Gastrocnemius medialis (tissue), 4 donors: ENCODE data around the gene CEP104. TPM values are rescaled to one million over a fixed set of nuclear protein-coding genes. Genes with fewer than 3 reads are reported as not detected.

ENCODE experiments used
- ATAC-seq, 2 donors: fragments of 150-250 bp; one replicate each; pipeline ENCODE4 v1.9.1; 2016
- DNase-seq, 2 donors: peaks; one replicate each; pipeline ENCODE4 v3.0.0-alpha.2; 2019
- H3K27ac ChIP-seq, 4 donors: fragments of 200-600 bp; sonication (generic); 1 replicate in 1 of 4; 2 replicates in 3 of 4; pipeline ENCODE4 v1.5.1; 2016 to 2018; ENCODE audit warnings: mild to moderate bottlenecking in 2 of 4, moderate library complexity in 1 of 4
- H3K27me3 ChIP-seq, 3 donors: fragments of 200-600 bp; sonication (generic) in 2 of 3; 1 replicate in 1 of 3; 2 replicates in 2 of 3; pipeline versions ENCODE4 v1.5.1 to v1.6.0; 2016 to 2019; ENCODE audit warnings: mild to moderate bottlenecking in 1 of 3, moderate library complexity in 1 of 3
- H3K36me3 ChIP-seq, 2 donors: fragments of 200-600 bp; sonication (generic) in 1 of 2; one replicate each; pipeline ENCODE4 v1.5.1; 2017 to 2018
- H3K4me1 ChIP-seq, 2 donors: fragments of 200-600 bp; sonication (generic) in 1 of 2; one replicate each; pipeline ENCODE4 v1.5.1; 2016 to 2017; ENCODE audit warnings: mild to moderate bottlenecking in 2 of 2
- H3K4me3 ChIP-seq, 4 donors: fragments of 200-600 bp; sonication (generic) in 3 of 4; 1 replicate in 1 of 4; 2 replicates in 3 of 4; pipeline ENCODE4 v1.5.1; 2016 to 2019; ENCODE audit warnings: mild to moderate bottlenecking in 2 of 4
- H3K9me3 ChIP-seq, 3 donors: fragments of 200-600 bp; sonication (generic) in 2 of 3; 1 replicate in 1 of 3; 2 replicates in 2 of 3; pipeline ENCODE4 v1.5.1; 2016 to 2019
- CTCF ChIP-seq, 5 experiments: fragments of 450-650 bp in 3 of 5; fragments of 200-600 bp in 2 of 5; sonication (generic) in 2 of 5; IDR thresholded peaks in 4 of 5; conservative IDR thresholded peaks in 1 of 5; 1 replicate in 4 of 5; 2 replicates in 1 of 5; pipeline ENCODE4 v1.5.1; 2016 to 2019; ENCODE audit warnings: antibody characterized with exemption in 5 of 5, mild to moderate bottlenecking in 3 of 5, moderate library complexity in 3 of 5
- POLR2A ChIP-seq, 2 donors: fragments of 450-650 bp; IDR thresholded peaks; one replicate each; pipeline ENCODE4 v1.6.1; 2017; ENCODE audit warnings: antibody characterized with exemption in 2 of 2, mild to moderate bottlenecking in 2 of 2, moderate library complexity in 2 of 2
- in situ Hi-C, 4 donors: fragments of 200-750 bp; cut with MboI; loops; one replicate each; pipeline versions ENCODE4 v1.15.0 to v1.8.0; 2017; ENCODE audit warnings: low sequenced_read_pairs in 4 of 4
- intact Hi-C: fragments of 100-400 bp; cut with DNase I; formaldehyde crosslinking; loops from one replicate; pipeline ENCODE4 v1.15.1; 2023; ENCODE audit warnings: low total_unique reads
- total RNA-seq, 4 donors: library from RNA; depleted of rRNA; stranded (reverse); fragments of >200 nt; gene quantifications; one replicate each; pipeline versions ENCODE4 v1.1.0 to v1.2.3, GENCODE V29; 2016

Gene CEP104
- total RNA-seq, 4 donors from 2014 or later = 16.6 to 39.0 (median 21.9) TPM

GRCh38 chr1:3790500-3790923 is 66.5 kb downstream of the CEP104 start:
- Histone ChIP-seq H3K36me3 (peaks cover 0 to 18% of the 10 kb centered on the region in 2 donors), H3K27me3 (no peaks in the 10 kb centered on the region), H3K4me3 (no peak overlapping the region), H3K27ac (no peak overlapping the region), H3K4me1 (peaks cover 24 to 41% of the 10 kb centered on the region in 2 donors), H3K9me3 (no peaks in the 10 kb centered on the region)
- no peak for DNase-seq
- TF ChIP-seq POLR2A (IDR thresholded peaks at IDR 0.05) = no peak
- TF ChIP-seq CTCF (IDR thresholded peaks at IDR 0.05 in 4 of 5, conservative IDR thresholded peaks at IDR 0.05 in 1 of 5) = no peak
- no peak for ATAC-seq
- in situ Hi-C loops = loop anchor here in 1 of 4 donors (25.0 kb wide), 1 partner anchor 97 kb away; no protein-coding TSS in a partner anchor
- intact Hi-C loops = loop anchor here (10.0 kb wide), 1 partner anchor 296 kb away; no protein-coding TSS in a partner anchor

DNA sequence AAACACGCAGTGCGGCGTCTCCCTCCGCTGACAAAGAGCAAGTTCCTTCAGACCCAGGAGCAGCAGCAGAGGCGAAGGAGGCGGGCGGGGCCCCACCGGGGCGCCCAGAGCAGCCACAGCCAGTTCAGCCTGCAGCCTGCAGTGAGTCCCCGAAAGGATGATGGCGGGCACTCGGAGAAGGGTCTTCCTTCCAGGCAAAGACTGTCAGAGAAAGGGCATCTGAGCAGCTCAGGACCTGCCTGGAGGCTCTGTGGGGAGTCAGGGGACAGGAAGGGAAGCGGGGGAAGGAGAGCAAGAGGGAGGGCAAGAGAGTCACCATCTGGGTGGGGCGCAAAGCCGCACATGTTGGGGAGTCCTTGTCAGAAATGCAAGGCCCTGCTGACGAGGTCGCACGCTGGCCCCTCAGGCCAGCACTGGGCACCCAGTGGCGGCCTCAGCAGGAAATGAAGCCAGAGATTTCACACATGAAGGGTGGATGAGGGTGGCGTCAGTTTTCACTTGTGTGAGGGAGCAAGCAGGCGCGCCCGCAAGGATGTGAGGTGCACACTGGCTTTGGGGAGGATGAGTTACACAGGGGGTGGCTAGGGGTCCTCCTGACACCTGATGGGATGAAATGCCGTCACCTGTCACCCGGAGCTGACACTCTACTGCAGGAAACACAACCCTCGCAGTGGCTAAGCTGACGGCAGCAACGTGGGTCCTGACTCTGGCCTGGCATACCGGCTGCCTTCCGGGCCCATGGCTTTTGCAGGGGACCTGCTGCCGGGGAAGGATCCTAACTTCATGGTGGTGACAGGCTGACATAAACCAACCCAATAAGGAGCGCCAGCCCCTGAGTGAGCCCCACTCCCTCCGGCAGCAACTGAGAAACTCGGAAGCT is 67.3 kb downstream of the CEP104 start:
- TF ChIP-seq POLR2A (IDR thresholded peaks at IDR 0.05) (no peak), CTCF (IDR thresholded peaks at IDR 0.05 in 4 of 5, conservative IDR thresholded peaks at IDR 0.05 in 1 of 5) (no peak)
- no peak overlapping the region for H3K27ac ChIP-seq
- H3K4me1 ChIP-seq = peaks cover 16 to 33% of the 10 kb centered on the region in 2 donors
- in situ Hi-C loops = loop anchor here in 1 of 4 donors (25.0 kb wide), 1 partner anchor 98 kb away; no protein-coding TSS in a partner anchor
- no peaks in the 10 kb centered on the region for H3K9me3 ChIP-seq
- intact Hi-C loops = loop anchor here (10.0 kb wide), 1 partner anchor 295 kb away; no protein-coding TSS in a partner anchor
- H3K27me3 ChIP-seq = no peaks in the 10 kb centered on the region
- H3K4me3 ChIP-seq = no peak overlapping the region
- no peak for DNase-seq
- ATAC-seq = no peak
- H3K36me3 ChIP-seq = peaks cover 0 to 27% of the 10 kb centered on the region in 2 donors

GRCh38 chr1:3788756-3789420 is 68.1 kb downstream of the CEP104 start:
- TF ChIP-seq POLR2A (IDR thresholded peaks at IDR 0.05) (no peak), CTCF (IDR thresholded peaks at IDR 0.05 in 4 of 5, conservative IDR thresholded peaks at IDR 0.05 in 1 of 5) (no peak)
- H3K27me3 ChIP-seq = no peaks in the 10 kb centered on the region
- intact Hi-C loops = no loop called here
- in situ Hi-C loops = loop anchor here in 1 of 4 donors (25.0 kb wide), 1 partner anchor 98 kb away; no protein-coding TSS in a partner anchor
- peaks cover 0 to 34% of the 10 kb centered on the region in 2 donors for H3K36me3 ChIP-seq
- ATAC-seq (no peak), DNase-seq (no peak)
- peaks cover 8 to 25% of the 10 kb centered on the region in 2 donors for H3K4me1 ChIP-seq
- no peaks in the 10 kb centered on the region for H3K9me3 ChIP-seq
- no peak overlapping the region for H3K4me3 ChIP-seq
- H3K27ac ChIP-seq = no peak overlapping the region

GRCh38 chr1:3787745-3788605 is 69.0 kb downstream of the CEP104 start:
- DNase-seq = peak in 1 of 2 donors; percentile 2
- in situ Hi-C loops = loop anchor here in 1 of 4 donors (25.0 kb wide), 1 partner anchor 99 kb away; no protein-coding TSS in a partner anchor
- H3K27ac ChIP-seq = no peak overlapping the region

More at GRCh38 chr1:3787745-3788605, 69.0 kb downstream of the CEP104 start:
- Histone ChIP-seq H3K4me3 (no peak overlapping the region), H3K27me3 (no peaks in the 10 kb centered on the region), H3K4me1 (peaks cover 0 to 16% of the 10 kb centered on the region in 2 donors), H3K9me3 (no peaks in the 10 kb centered on the region), H3K36me3 (peaks cover 0 to 44% of the 10 kb centered on the region in 2 donors)
- TF ChIP-seq CTCF (IDR thresholded peaks at IDR 0.05 in 4 of 5, conservative IDR thresholded peaks at IDR 0.05 in 1 of 5) (no peak), POLR2A (IDR thresholded peaks at IDR 0.05) (no peak)
- no peak for ATAC-seq
- intact Hi-C loops = no loop called here
